Body of pancreas (tissue), 4 donors: ENCODE measurements around the gene SLC9A1. TPM values are rescaled to one million over a fixed set of nuclear protein-coding genes. Genes with fewer than 3 reads are reported as not detected.
"Not testable (repeated sequence)": the region's sequence is repeated elsewhere in the genome, so short reads cannot be mapped to it uniquely, and the experiment has no call there.

Source experiments
- ATAC-seq: fragments of 150-250 bp; one replicate; pipeline ENCODE4 v1.9.1; 2016
- DNase-seq, 4 donors: peaks; one replicate each; pipeline ENCODE4 v3.0.0-alpha.2; 2019
- H3K27ac ChIP-seq, 4 donors: fragments of 200-600 bp; sonication (generic); 1 replicate in 3 of 4; 2 replicates in 1 of 4; pipeline versions ENCODE4 v1.5.1 to v1.6.1; 2016 to 2019; ENCODE audit warnings: mild to moderate bottlenecking in 1 of 4, mixed read lengths in 1 of 4, moderate library complexity in 1 of 4
- H3K27me3 ChIP-seq, 2 donors: fragments of 200-600 bp; sonication (generic); one replicate each; pipeline ENCODE4 v1.6.0; 2016; ENCODE audit warnings: mild to moderate bottlenecking in 1 of 2
- H3K36me3 ChIP-seq, 2 donors: fragments of 200-600 bp; sonication (generic); replicated peaks in 1 of 2; 2 replicates each; pipeline ENCODE4 v1.5.1; 2016; ENCODE audit warnings: low read depth in 2 of 2; ENCODE audit not compliant: insufficient read depth in 1 of 2
- H3K4me1 ChIP-seq: fragments of 200-600 bp; sonication (generic); one replicate; pipeline ENCODE4 v1.6.0; 2016
- H3K4me3 ChIP-seq, 2 donors: fragments of 200-600 bp; sonication (generic); 1 replicate in 1 of 2; 2 replicates in 1 of 2; pipeline ENCODE4 v1.5.1; 2016 to 2019
- H3K9me3 ChIP-seq, 3 donors: fragments of 200-600 bp; sonication (generic); 1 replicate in 2 of 3; 2 replicates in 1 of 3; pipeline ENCODE4 v1.5.1; 2016
- CTCF ChIP-seq, 7 experiments: fragments of 450-650 bp in 4 of 7; fragments of 200-600 bp in 3 of 7; sonication (generic) in 3 of 7; IDR thresholded peaks; one replicate each; pipeline ENCODE4 v1.5.1; 2016 to 2019; ENCODE audit warnings: antibody characterized with exemption in 7 of 7
- POLR2A ChIP-seq, 3 donors: fragments of 450-650 bp; IDR thresholded peaks; one replicate each; pipeline ENCODE4 v1.6.1; 2016; ENCODE audit warnings: antibody characterized with exemption in 3 of 3, mild to moderate bottlenecking in 2 of 3
- WGBS, 2 donors: methylation state at CpG; one replicate each; pipeline ENCODE4 v1.1.5; 2017; 5-methylcytosine and 5-hydroxymethylcytosine counted together
- intact Hi-C: fragments of 100-400 bp; cut with DNase I; formaldehyde crosslinking; loops from one replicate; pipeline ENCODE4 v1.15.1; 2023
- total RNA-seq, 2 donors: library from RNA; depleted of rRNA; stranded (reverse); fragments of >200 nt; gene quantifications; one replicate each; pipeline ENCODE4 v1.1.0, GENCODE V29; 2016

Gene SLC9A1
- total RNA-seq, 2 donors from 2014 or later: 6.9 to 7.8 TPM

- peak in 2 of 4 donors; percentile 37 to 54 for DNase-seq
- H3K4me1 ChIP-seq: peaks cover 4% of the 10 kb centered on the region
- ATAC-seq: peak; percentile 52
- H3K9me3 ChIP-seq: no peaks in the 10 kb centered on the region
- intact Hi-C loops: no loop called here
- TF ChIP-seq POLR2A (IDR thresholded peaks at IDR 0.05) (no peak), CTCF (IDR thresholded peaks at IDR 0.05) (no peak)
- no peak overlapping the region for H3K27ac ChIP-seq
- no peaks in the 10 kb centered on the region for H3K36me3 ChIP-seq
- no peaks in the 10 kb centered on the region for H3K27me3 ChIP-seq
- WGBS, 2 donors: 43 to 48% methylated on average over 1 to 3 of the region's 3 CpGs
- H3K4me3 ChIP-seq: no peak overlapping the region
Observed at GRCh38 chr1:27130798-27131197, 24.1 kb downstream of the SLC9A1 start.

GRCh38 chr1:27129225-27129624, 25.7 kb downstream of the SLC9A1 start:
- peaks cover 4% of the 10 kb centered on the region for H3K4me1 ChIP-seq
- intact Hi-C loops: no loop called here
- H3K27me3 ChIP-seq: no peaks in the 10 kb centered on the region
- no peaks in the 10 kb centered on the region for H3K36me3 ChIP-seq
- no peak overlapping the region for H3K4me3 ChIP-seq
- no peak for ATAC-seq
- H3K27ac ChIP-seq: no peak overlapping the region
- WGBS, 2 donors: 44 to 71% methylated on average over 1 to 3 of the region's 3 CpGs
- TF ChIP-seq CTCF (IDR thresholded peaks at IDR 0.05): no peak
- TF ChIP-seq POLR2A (IDR thresholded peaks at IDR 0.05): no peak
- H3K9me3 ChIP-seq: no peaks in the 10 kb centered on the region
- DNase-seq: no peak

GRCh38 chr1:27127419-27127818, 27.5 kb downstream of the SLC9A1 start:
- no peaks in the 10 kb centered on the region for H3K9me3 ChIP-seq
- H3K36me3 ChIP-seq: no peaks in the 10 kb centered on the region
- ATAC-seq: no peak
- DNase-seq: no peak
- peaks cover 4% of the 10 kb centered on the region for H3K4me1 ChIP-seq
- no peak for TF ChIP-seq POLR2A (IDR thresholded peaks at IDR 0.05)
- no peak for TF ChIP-seq CTCF (IDR thresholded peaks at IDR 0.05)
- no peak overlapping the region for H3K27ac ChIP-seq
- no peak overlapping the region for H3K4me3 ChIP-seq
- H3K27me3 ChIP-seq: no peaks in the 10 kb centered on the region
- intact Hi-C loops: no loop called here
- WGBS, 2 donors: 96% methylated on average over 3 of the region's 3 CpGs; no CpG with 5 or more reads in 1 of the 2 donors

DNA sequence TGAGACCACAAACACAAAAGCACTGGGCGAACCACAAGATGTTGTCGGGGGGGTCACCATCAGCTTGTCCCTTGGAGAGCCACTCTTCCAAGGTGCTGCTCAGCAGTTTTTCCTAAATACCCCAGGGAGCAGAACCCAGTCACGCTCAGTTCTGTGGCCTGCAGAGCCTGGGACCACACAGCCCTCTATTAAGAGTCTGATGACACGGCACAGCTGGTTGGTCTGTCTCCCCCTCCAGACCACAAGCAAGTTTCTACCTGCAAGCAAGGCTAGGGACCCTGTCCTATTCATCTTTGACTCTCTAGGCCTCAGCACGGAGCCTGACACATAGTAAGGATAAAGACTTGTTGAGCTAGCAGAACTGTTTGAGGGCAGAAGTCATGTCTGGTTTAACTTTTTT, 28.5 kb downstream of the SLC9A1 start:
- WGBS, 2 donors: 77 to 93% methylated on average over 5 of the region's 5 CpGs
- Histone ChIP-seq H3K36me3 (no peaks in the 10 kb centered on the region), H3K9me3 (no peaks in the 10 kb centered on the region), H3K4me1 (peaks cover 4% of the 10 kb centered on the region), H3K27me3 (no peaks in the 10 kb centered on the region), H3K4me3 (no peak overlapping the region), H3K27ac (no peak overlapping the region)
- TF ChIP-seq POLR2A (IDR thresholded peaks at IDR 0.05) (no peak), CTCF (IDR thresholded peaks at IDR 0.05) (no peak)
- ATAC-seq (no peak), DNase-seq (no peak)
- intact Hi-C loops: no loop called here

DNA sequence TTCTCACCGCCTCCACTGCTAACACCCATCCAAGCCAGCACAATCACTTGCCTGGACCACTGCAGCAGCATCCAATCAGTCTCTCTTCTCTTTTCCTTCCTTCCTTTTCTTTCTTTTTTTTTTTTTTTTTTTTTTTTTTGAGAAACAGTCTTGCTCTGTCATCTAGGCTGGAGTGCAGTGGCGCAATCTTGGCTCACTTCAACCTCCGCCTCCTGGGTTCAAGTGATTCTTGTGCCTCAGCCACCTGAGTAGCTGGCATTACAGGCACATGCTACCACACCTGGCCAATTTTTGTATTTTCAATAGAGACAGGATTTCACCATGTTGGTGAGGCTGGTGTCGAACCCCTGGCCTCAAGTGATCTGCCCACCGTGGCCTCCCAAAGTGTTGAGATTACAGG, 29.8 kb downstream of the SLC9A1 start:
- H3K36me3 ChIP-seq, H3K9me3 ChIP-seq, H3K4me1 ChIP-seq, H3K27me3 ChIP-seq, DNase-seq, H3K4me3 ChIP-seq, ATAC-seq, intact Hi-C loops, H3K27ac ChIP-seq: not testable (repeated sequence)
- WGBS, 2 donors: 89 to 99% methylated on average over 5 of the region's 5 CpGs
